CD1c-positive myeloid dendritic cell (primary cell): ENCODE data around the gene BRAT1.
"Not testable (repeated sequence)": the region's sequence is repeated elsewhere in the genome, so short reads cannot be mapped to it uniquely, and the experiment has no call there.

Source experiments
- DNase-seq: peaks from one replicate; pipeline ENCODE4 v3.0.0-alpha.2; 2016; ENCODE audit errors: extremely low spot score

Gene BRAT1

DNA sequence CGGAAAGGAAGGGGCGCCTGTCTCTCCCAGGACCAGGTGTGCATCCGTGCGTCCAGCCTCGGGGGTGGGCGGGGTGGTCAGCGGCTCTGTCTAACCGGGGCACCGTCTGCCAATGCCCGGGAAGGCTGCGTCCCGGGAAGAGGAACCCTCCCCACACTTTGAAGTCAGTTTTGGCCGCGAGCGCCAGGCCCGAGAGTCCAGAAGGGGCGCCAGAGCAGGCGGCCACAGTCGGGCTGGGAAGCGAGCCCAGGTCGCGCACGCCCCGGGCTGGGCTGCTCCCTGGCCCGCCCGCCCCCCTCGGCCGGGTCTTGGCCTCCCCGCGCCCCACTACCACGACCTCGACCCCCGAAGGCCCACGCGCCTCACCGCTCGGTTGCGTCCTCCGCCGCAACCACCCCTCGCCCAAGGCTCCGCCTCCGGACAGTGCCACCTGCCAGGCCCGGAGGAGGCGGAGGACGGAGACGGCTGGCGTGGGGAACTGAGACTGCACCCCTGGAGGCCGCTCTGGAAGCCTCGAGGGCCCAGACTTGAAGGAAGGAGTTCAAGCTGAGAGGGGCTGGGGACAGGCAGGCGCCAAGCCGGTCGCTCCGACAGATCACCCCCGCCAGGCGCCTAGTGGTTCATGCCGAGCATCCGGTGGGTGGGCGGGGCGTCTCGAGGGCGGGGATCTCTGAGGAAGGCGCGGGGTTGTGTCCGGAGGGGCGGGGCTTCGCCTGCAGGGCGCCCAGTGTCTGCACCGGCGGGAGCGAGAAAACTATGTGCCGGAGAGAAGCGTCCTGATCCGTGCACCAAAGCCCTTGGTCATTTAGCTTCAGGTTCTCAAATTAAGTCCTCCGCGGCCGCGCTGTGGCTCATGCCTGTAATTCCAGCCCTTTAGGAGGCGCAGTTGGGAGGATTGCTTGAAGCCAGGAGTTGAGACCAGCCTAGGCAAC, at the start of gene BRAT1:
Gene BRAT1 (minus strand): TSS at position 404 of the 932 bp plus-strand sequence. CDS start 1,093 bp downstream, outside the sequence.
- peak; percentile 95 for DNase-seq

GRCh38 chr7:2604608-2605174, 49.4 kb upstream of the BRAT1 start:
- no peak for DNase-seq

- no peak for DNase-seq
Observed at GRCh38 chr7:2603044-2603965, 48.0 kb upstream of the BRAT1 start.

- no peak for DNase-seq
Observed at GRCh38 chr7:2602406-2603043, 47.2 kb upstream of the BRAT1 start.

- DNase-seq: no peak
Observed at GRCh38 chr7:2601907-2602306, 46.6 kb upstream of the BRAT1 start.

DNA sequence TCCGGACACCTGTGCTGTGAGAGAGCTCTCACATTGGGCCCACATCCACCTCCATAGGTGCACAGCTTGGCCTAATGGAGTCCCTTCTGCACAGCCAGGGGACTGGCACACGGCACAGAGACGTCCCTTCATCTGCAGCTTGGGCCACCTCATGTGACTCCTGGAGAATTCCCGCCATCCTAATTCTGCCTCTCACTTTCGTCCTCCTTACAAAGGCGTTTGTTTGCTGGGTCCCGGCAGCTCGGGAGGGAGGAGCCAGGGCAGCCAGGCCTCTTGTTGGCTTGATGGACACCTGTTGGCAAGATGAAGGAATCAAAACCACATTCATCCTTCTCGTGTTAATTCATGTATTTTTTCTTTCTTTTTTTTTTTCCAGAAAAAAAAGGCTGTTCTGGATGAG, 45.7 kb upstream of the BRAT1 start:
- DNase-seq: no peak

DNA sequence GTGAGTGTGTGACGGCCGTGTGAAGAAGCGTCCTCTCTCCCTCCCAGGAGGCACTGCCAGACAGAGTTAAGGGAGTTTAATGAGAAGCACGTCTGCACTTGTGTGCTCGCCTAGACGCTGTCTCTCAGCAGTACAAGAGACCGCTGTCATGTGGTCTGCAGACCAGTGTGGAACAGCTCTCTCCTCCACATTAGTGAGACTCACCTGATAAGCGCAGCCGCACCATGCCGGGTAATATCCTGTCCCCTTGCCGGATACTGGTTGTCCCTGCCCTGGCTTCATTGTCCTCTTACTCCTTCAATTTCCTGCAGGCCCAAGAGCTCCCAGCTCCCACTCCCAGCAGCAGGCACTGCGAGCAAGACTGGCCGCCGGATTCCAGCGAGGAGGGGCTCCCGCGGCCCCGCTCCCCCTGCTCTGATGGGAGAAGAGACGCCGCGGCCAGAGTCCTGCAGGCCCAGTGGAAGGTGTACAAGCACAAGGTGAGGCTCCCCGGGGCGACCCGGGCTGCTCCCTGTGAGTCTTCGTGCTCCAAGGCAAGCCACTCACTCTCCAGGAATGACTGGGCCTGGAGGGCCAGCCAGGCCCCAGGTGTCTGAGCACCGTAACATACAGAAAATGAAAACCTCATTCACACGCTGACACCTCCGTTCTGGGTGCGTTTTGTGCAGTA, 43.0 kb upstream of the BRAT1 start:
- DNase-seq: no peak

GRCh38 chr7:2597273-2597640, 41.9 kb upstream of the BRAT1 start:
- DNase-seq: no peak

DNA sequence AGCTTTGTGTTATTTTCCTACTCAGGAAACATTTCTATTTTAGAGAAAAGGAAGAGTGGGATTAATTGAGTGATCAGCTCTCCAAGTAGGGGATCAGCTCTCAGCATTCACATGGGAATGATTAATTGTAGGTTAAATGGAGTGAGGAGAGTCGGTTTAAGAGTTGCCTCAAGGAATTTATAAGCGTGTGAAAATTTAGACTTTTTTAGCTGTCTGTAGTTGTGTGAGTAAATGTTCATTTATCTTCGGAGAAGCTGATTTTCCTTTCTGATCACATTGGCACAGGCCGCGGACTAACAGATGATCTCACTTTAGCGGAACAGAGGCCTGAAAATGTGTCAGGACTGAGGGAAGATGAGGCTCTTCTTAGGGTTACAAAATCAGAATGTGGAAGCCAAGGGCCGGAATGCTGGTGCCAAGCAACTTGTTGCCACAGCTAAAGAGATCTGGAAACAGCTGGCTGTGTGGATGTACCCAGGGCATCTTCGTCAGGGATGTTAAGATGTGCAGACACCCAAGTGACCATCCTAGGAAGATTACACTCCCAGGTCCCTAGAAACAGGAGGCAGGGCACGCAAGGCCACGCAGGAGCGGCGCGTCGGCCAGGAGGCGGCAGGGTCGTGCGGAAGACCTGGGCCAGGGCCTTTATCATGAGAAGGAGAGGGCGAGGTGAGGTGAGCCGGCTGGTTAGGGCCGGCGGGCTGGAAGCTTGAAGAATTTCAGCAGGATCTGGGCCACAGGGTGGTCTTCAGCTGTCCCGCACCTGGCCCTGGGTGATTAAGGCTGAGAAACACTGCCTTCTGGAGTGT, 41.3 kb upstream of the BRAT1 start:
- no peak for DNase-seq

DNA sequence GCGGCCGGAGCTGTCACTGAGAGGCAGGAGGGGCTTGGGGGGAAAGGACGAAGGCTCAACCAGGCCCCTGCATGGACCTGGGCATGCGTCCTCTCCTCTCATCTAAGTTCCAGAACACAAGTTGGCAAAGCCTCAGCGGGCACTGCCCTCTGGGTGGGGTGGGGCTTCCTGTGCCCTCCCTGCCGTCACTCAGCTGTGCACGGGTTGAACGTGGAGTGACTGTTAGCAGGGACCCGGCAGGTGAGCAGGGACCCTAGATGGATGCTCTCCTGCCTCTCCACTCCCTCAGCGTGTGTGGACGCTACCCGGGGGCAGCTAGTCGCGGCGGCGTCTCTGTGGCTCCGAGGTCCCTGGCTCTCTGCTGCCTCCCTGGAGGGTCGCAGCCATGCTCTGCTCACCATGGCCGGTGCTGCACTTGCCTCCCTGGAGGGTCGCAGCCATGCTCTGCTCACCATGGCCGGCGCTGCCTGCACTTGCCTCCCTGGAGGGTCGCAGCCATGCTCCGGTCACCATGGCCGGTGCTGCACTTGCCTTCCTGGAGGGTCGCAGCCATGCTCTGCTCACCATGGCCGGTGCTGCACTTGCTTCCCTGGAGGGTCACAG, 40.0 kb upstream of the BRAT1 start:
- DNase-seq: no peak

GRCh38 chr7:2594599-2594998, 39.3 kb upstream of the BRAT1 start:
- no peak for DNase-seq

- DNase-seq: no peak
Observed at GRCh38 chr7:2593036-2593727, 37.9 kb upstream of the BRAT1 start.

DNA sequence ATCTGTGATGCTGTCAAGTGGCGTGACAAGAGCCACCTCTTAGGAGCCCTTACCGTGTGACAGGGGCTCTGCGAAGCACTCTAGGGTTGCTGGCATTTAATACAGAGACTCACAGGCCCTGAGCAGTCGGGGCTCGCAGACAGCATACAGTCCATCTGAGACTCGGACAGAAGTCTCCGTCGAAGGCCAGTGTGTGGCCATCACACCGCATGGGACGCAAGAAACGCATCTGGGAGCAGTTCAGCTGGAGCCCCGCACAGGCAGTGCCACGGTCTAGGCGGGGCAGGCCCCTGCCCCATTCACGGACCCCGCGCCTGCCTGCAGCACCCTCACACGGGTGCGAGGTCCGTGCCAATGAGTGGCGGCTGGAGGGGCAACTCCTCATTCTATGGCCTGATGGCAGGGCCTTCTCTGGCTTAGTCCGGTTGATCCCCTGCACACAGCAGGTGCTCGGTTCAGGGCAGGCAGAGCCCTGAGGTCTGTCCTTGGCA, 37.1 kb upstream of the BRAT1 start:
- DNase-seq: no peak

- not testable (repeated sequence) for DNase-seq
Observed at GRCh38 chr7:2589941-2590340, 34.6 kb upstream of the BRAT1 start.

- DNase-seq: no peak
Observed at GRCh38 chr7:2589341-2589740, 34.0 kb upstream of the BRAT1 start.

DNA sequence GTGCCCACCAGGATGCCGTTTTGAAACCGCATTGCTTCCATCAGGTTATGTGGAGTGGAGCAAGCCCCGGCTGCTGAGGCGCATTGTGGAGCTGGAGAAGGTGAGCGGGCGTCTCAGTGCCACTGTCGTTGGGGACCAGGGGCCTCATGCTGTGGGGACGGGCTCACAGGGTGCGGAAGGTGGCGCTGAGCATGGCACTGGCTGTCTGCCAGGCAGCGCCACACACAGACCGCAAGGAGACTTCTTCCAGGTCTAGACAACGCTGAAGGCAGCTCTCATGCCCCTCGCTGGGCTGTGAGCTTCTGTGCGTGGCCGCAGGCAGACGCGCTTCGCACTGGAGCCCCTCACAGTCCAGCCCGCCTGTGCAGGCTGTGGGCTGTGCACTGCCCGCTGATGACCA, 32.5 kb upstream of the BRAT1 start:
- no peak for DNase-seq

- no peak for DNase-seq
Observed at GRCh38 chr7:2587134-2587533, 31.8 kb upstream of the BRAT1 start.

DNA sequence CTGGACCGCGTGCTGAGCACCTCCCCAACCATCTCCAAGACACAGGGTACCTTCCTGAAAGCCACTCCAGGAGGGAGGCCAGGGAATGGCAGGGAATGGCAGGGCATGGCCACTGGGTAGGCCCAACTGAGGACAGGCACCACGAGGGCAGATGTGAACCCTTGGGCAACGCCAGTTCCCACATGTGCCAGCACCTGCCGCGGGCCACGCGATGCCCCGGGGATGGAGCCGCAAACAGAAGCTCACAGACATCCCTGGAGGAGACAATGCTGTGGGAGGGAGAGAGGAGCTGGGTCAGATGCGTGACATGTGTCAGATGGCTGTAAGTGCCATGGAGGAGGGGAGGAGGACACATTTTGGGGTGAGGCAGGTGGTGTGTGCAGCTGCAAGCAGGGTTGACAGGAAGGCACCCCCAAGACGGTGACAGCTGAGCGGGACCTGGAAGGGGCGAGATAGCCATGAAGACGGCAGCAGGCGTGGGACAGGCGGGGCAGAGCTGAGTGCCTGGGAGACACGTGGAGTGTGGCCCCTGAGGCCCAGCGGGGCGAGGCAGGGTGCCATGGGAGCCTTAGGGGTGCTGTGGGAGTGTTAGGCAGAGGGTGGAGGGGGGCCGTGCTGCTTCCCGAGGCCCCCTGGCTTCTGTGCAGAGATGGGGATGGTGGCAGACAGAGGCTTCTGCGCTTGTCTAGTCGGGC, 31.1 kb upstream of the BRAT1 start:
- no peak for DNase-seq

DNA sequence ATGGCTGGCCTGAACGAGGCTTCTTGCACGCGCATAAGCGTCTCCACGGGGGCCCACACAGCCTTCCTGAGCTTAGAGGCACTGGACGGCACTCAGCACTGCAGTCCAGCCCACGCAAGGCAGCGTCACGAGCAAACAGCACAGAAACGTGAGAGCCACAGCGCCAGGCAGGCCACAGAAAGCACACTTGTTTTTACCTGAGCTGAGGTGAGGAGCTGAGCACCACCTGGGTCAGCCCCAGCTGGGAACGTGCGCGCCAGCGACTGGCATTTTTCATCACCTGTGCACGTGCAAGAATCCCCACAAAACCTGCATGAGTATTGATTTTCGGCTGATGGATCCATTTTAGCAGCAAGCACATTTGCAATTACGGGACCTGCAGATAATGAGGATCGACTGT, 30.1 kb upstream of the BRAT1 start:
- no peak for DNase-seq
